RWPE1 (cell line): ENCODE measurements around the gene ARL16.

Experiments used
- CTCF ChIA-PET: fragments of 350-600 bp; sonication (Branson Sonifier 250); formaldehyde crosslinking; extraction: SDS; loops from one replicate; lab custom pipeline; 2021; lab: Yijun Ruan, JAX
- POLR2A ChIA-PET: fragments of 400-600 bp; formaldehyde crosslinking; extraction: SDS; loops from one replicate; lab custom pipeline; 2020; ENCODE audit warnings: antibody characterized with exemption; ENCODE audit not compliant: low non-redundant PET; lab: Yijun Ruan, JAX
- DNase-seq: peaks from one replicate; pipeline ENCODE4 v3.0.0; 2012; ENCODE audit warnings: low spot score
- H3K27ac ChIP-seq: fragments of 450-650 bp; 2 replicates; pipeline ENCODE4 v1.5.1; 2017
- CTCF ChIP-seq: fragments of 450-650 bp; conservative IDR thresholded peaks from 2 replicates; pipeline ENCODE4 v1.5.1; 2017; ENCODE audit warnings: low read depth, mild to moderate bottlenecking

ARL16 gene

DNA sequence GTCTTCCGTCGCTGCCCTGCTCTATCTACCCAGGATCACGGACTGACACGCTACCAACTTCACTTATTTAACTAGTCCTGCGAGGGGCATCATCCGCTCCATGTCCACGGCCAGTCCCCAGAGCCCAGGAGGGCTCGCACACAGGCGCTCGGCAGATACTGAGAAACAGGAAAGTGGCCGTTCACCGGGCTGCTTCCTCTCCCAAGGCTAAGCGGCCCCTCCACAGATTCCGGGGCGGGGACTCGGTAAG is 17.6 kb downstream of the ARL16 start:
- CTCF ChIA-PET, result no interaction called here
- POLR2A ChIA-PET, result interaction anchor here (1.6 kb wide), 1 partner anchor 10 kb away, joined by 3 read pairs; the partner anchor contains the start of gene PDE6G
- no peak for DNase-seq
- no peak for TF ChIP-seq CTCF
- peak overlapping the region; percentile 86 for H3K27ac ChIP-seq

- no peak for TF ChIP-seq CTCF
- ChIA-PET CTCF (no interaction called here), POLR2A (interaction anchor here (0.8 to 1.6 kb wide), 2 partner anchors 9 to 29 kb away, joined by 3 to 4 read pairs; partner anchors contain the start of gene PDE6G)
- peak; percentile 20 for DNase-seq
- H3K27ac ChIP-seq, result peak overlapping the region; percentile 86
These were observed 18.1 kb downstream of the ARL16 start for GRCh38 chr17:81665205-81666091.

DNA sequence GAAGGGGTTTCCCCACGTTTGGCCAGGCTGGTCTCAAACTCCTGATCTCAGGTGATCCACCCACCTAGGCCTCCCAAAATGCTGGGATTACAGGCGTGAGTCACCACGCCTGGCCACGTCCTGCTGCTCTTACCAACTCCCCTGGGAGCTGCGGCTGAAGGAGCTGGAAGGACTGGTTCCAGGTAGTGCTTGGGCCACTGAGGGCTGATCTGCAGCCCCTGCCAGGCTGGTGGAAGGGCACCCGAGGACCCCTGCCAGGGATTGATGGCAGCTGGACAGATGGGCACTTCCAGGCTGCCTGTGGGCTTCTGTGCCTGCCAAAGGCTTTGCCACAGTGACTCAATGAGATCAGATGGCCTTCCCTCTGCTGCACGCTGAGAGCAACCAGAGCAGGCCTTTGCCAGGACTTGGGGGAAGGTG is 19.5 kb downstream of the ARL16 start:
- TF ChIP-seq CTCF, result no peak
- peak overlapping the region; percentile 86 for H3K27ac ChIP-seq
- ChIA-PET POLR2A (no interaction called here), CTCF (no interaction called here)
- DNase-seq, result no peak

DNA sequence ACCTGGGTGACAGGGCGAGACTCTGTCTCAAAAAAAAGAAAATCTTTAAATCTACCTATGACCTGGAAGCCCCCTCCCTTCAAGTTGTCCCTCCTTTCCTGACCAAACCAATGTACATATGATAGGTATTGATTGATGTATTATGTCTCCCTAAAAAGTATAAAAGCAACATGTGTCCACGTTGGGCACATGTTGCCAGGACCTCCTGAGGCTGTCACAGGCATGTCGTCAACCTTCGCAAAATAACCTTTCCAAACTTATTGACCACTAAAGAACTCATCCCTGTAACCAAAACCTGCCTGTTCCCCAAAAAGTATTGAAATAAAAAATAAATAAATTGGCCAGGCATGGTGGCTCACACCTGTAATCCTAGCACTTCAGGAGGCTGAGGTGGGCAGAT is 21.6 kb downstream of the ARL16 start:
- CTCF ChIA-PET, result no interaction called here
- no peak for DNase-seq
- POLR2A ChIA-PET, result no interaction called here
- H3K27ac ChIP-seq, result no peak overlapping the region
- no peak for TF ChIP-seq CTCF

DNA sequence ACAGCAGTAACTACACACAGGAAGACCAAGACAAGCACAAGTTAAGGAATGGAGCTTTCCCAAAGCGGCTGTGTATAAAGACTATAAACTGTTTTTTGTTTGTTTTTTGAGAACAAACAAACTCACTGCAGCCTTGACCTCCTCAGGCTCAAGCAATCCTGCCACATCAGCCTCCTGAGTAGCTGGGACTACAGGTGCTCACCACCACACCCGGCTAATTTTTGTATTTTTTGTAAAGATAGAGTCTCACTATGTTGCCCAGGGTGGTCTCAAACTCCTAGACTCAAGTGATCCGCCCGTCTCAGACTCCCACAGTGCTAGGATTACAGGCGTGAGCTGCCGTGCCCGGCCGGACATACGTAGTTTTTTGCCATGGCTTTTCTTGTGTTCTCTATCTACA is 23.2 kb downstream of the ARL16 start:
- no peak for TF ChIP-seq CTCF
- ChIA-PET CTCF (interaction anchor here (0.5 kb wide), 1 partner anchor 46 kb away, joined by 3 read pairs; no protein-coding TSS in a partner anchor), POLR2A (no interaction called here)
- H3K27ac ChIP-seq, result no peak overlapping the region
- no peak for DNase-seq

DNA sequence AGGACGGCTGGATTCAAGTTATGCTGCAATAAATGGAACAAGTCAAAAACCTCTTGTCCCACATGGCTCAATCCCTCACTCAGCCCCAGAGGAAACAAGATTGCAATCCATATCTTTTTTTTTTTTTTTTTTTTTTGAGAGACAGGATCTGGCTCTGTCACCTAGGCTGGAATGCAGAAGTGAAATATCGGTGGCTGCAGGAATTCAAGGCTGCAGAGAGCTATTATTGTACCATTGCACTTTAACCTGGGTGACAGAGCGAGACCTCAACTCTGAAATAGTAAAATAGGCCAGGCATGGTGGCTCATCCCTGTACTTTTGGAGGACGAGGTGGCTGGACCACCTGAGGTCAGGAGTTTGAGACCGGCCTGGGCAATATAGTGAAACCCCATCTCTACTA is 24.6 kb downstream of the ARL16 start:
- ChIA-PET POLR2A (interaction anchor here (0.7 kb wide), 1 partner anchor 23 kb away, joined by 3 read pairs; no protein-coding TSS in a partner anchor), CTCF (interaction anchor here (0.5 kb wide), 1 partner anchor 11 kb away, joined by 3 read pairs; no protein-coding TSS in a partner anchor)
- DNase-seq, result no peak
- H3K27ac ChIP-seq, result no peak overlapping the region
- TF ChIP-seq CTCF, result no peak
